HepG2 (cell line): ENCODE results near the gene ADGRF1. TPM values are rescaled to one million over a fixed set of nuclear protein-coding genes. Genes with fewer than 3 reads are reported as not detected.

Experiments used
- ARID5B ChIP-seq: IDR thresholded peaks from 2 replicates; pipeline ENCODE4 v1.4.0; 2020; ENCODE audit warnings: mild to moderate bottlenecking, missing genetic modification reagents
- BORCS8-MEF2B ChIP-seq: sonication (generic); formaldehyde crosslinking; IDR thresholded peaks from 2 replicates; pipeline ENCODE4 v1.8.0; 2022; ENCODE audit warnings: mild to moderate bottlenecking, missing genetic modification reagents
- CCDC6 ChIP-seq: sonication (generic); formaldehyde crosslinking; IDR thresholded peaks from 2 replicates; pipeline ENCODE4 v1.8.1; 2022; ENCODE audit warnings: mild to moderate bottlenecking, missing genetic modification reagents, moderate library complexity
- DPF2 ChIP-seq: sonication (generic); formaldehyde crosslinking; IDR thresholded peaks from 2 replicates; pipeline ENCODE4 v1.4.0; 2020; ENCODE audit warnings: mild to moderate bottlenecking, low read depth, missing genetic modification reagents, borderline replicate concordance
- HDAC2 ChIP-seq: sonication (generic); formaldehyde crosslinking; IDR thresholded peaks from 2 replicates; pipeline ENCODE4 v1.4.0; 2020; ENCODE audit warnings: missing genetic modification reagents
- HIC2 ChIP-seq: sonication (generic); formaldehyde crosslinking; IDR thresholded peaks from 2 replicates; pipeline ENCODE4 v1.9.0; 2022; ENCODE audit warnings: low read depth, missing genetic modification reagents
- HMG20A ChIP-seq: IDR thresholded peaks from 2 replicates; pipeline ENCODE4 v1.6.1; 2016; ENCODE audit warnings: borderline replicate concordance
- MIXL1 ChIP-seq: IDR thresholded peaks from 2 replicates; pipeline ENCODE4 v1.6.1; 2016
- NR2F1 ChIP-seq, 2 experiments: fragments of 450-650 bp in 1 of 2; formaldehyde crosslinking in 1 of 2; IDR thresholded peaks; 2 replicates each; pipeline versions ENCODE4 v1.5.0 to v1.6.1; 2016 to 2020; ENCODE audit warnings: mild to moderate bottlenecking in 1 of 2, missing compliant biosample characterization in 1 of 2, missing genetic modification reagents in 1 of 2, moderate library complexity in 1 of 2
- RORA ChIP-seq: sonication (generic); formaldehyde crosslinking; IDR thresholded peaks from 2 replicates; pipeline ENCODE4 v1.5.0; 2020; ENCODE audit warnings: mild to moderate bottlenecking, missing genetic modification reagents, moderate library complexity
- SALL1 ChIP-seq: sonication (generic); formaldehyde crosslinking; IDR thresholded peaks from 2 replicates; pipeline ENCODE4 v1.8.0; 2022; ENCODE audit warnings: mild to moderate bottlenecking, missing genetic modification reagents
- TARDBP ChIP-seq: sonication (generic); formaldehyde crosslinking; IDR thresholded peaks from 2 replicates; pipeline ENCODE4 v1.8.0; 2022; ENCODE audit warnings: mild to moderate bottlenecking, missing genetic modification reagents
- TBX2 ChIP-seq: sonication (generic); formaldehyde crosslinking; IDR thresholded peaks from 2 replicates; pipeline ENCODE4 v1.5.0; 2020; ENCODE audit warnings: missing genetic modification reagents, mild to moderate bottlenecking, borderline replicate concordance
- TEAD3 ChIP-seq: optimal IDR thresholded peaks from 2 replicates; pipeline ENCODE3; 2016; ENCODE audit warnings: borderline replicate concordance
- THAP11 ChIP-seq: IDR thresholded peaks from 2 replicates; pipeline ENCODE4 v1.6.1; 2016; ENCODE audit warnings: missing biosample characterization, missing genetic modification reagents
- XRCC5 ChIP-seq: fragments of 200-400 bp; formaldehyde crosslinking; optimal IDR thresholded peaks from 2 replicates; pipeline ENCODE3; 2017; ENCODE audit warnings: mild to moderate bottlenecking, low read length
- ZBTB25 ChIP-seq: IDR thresholded peaks from 2 replicates; pipeline ENCODE4 v1.6.1; 2018; ENCODE audit warnings: missing genetic modification reagents
- ZMYM4 ChIP-seq: sonication (generic); formaldehyde crosslinking; IDR thresholded peaks from 2 replicates; pipeline ENCODE4 v1.8.1; 2023; ENCODE audit warnings: mild to moderate bottlenecking, missing genetic modification reagents
- ZNF468 ChIP-seq: sonication (generic); formaldehyde crosslinking; IDR thresholded peaks from 2 replicates; pipeline ENCODE4 v1.8.0; 2022; ENCODE audit warnings: mild to moderate bottlenecking, moderate library complexity, missing genetic modification reagents
- ZNF589 ChIP-seq: sonication (generic); formaldehyde crosslinking; conservative IDR thresholded peaks from 2 replicates; pipeline ENCODE4 v1.8.0; 2022; ENCODE audit warnings: mild to moderate bottlenecking, moderate library complexity, missing genetic modification reagents
- ZNF670 ChIP-seq: sonication (generic); formaldehyde crosslinking; IDR thresholded peaks from 2 replicates; pipeline ENCODE4 v1.8.0; 2022; ENCODE audit warnings: mild to moderate bottlenecking, missing genetic modification reagents, borderline replicate concordance
- ZNF790 ChIP-seq: sonication (generic); formaldehyde crosslinking; IDR thresholded peaks from 2 replicates; pipeline ENCODE4 v1.8.0; 2022; ENCODE audit warnings: missing genetic modification reagents, mild to moderate bottlenecking, borderline replicate concordance
- ZNF878 ChIP-seq: sonication (generic); formaldehyde crosslinking; IDR thresholded peaks from 2 replicates; pipeline ENCODE4 v1.8.1; 2023; ENCODE audit warnings: mild to moderate bottlenecking, missing genetic modification reagents, moderate library complexity
- polyA plus RNA-seq, 8 experiments: library from polyadenylated mRNA; depleted of rRNA in 3 of 8; stranded (reverse) in 7 of 8; unstranded in 1 of 8; fragments of >200 nt; fragmentation: Illumina TruSeq in 4 of 8; extraction: Trizol in 4 of 8; gene quantifications; 2 replicates each; pipeline versions ENCODE4 v1.2.1 to v1.2.3, GENCODE V29; 2011 to 2016; ENCODE audit warnings: low read depth in 4 of 8, missing spikeins in 1 of 8, mixed read lengths in 1 of 8; ENCODE audit not compliant: insufficient read depth in 1 of 8
- total RNA-seq, 5 experiments: library from RNA; depleted of rRNA; stranded (reverse); fragments of >200 nt; fragmentation: Illumina TruSeq; extraction: Trizol; gene quantifications; 2 replicates each; pipeline ENCODE4 v1.2.3, GENCODE V29; 2016; ENCODE audit warnings: low read depth in 1 of 5

Gene ADGRF1
- total and polyA plus RNA-seq, 2 of the 13 experiments (the other 11 are each of a cell fraction or from before 2014, with no cell fraction given) = not detected

- TF ChIP-seq ARID5B (CRISPR knock-in tag) = peak; percentile 87
- TF ChIP-seq ZBTB25 (CRISPR knock-in tag) = peak; percentile 41; the same call in 1 of the 2 replicates
- TF ChIP-seq THAP11 = peak; percentile 52; the same call in 1 of the 2 replicates
- peak; percentile 81; the same call in 1 of the 2 replicates for TF ChIP-seq HMG20A (CRISPR knock-in tag)
- TF ChIP-seq HIC2 = 0 out of 2 replicates have a peak, but pooled peaks have one; percentile 4
- 0 out of 2 replicates have a peak, but pooled peaks have one; percentile 53 for TF ChIP-seq TARDBP
- TF ChIP-seq XRCC5 = peak; percentile 78
- peak in 1 of 2 experiments; percentile 26; a peak in 1 of 4 replicates for TF ChIP-seq NR2F1 (CRISPR knock-in tag; IDR thresholded peaks at IDR 0.05)
- TF ChIP-seq BORCS8-MEF2B (CRISPR knock-in tag) = 0 out of 2 replicates have a peak, but pooled peaks have one; percentile 44
- 0 out of 2 replicates have a peak, but pooled peaks have one; percentile 42 for TF ChIP-seq DPF2 (CRISPR knock-in tag)
- peak; percentile 65; the same call in 1 of the 2 replicates for TF ChIP-seq ZNF878
- TF ChIP-seq TBX2 = peak; percentile 74
- TF ChIP-seq ZNF670 (CRISPR knock-in tag) = 0 out of 2 replicates have a peak, but pooled peaks have one; percentile 22
- TF ChIP-seq ZNF468 (CRISPR knock-in tag) = no peak
- no peak for TF ChIP-seq ZNF589 (CRISPR knock-in tag)
- peak; percentile 57; the same call in 1 of the 2 replicates for TF ChIP-seq CCDC6 (CRISPR knock-in tag)
- TF ChIP-seq SALL1 = peak; percentile 65
- TF ChIP-seq HDAC2 = 0 out of 2 replicates have a peak, but pooled peaks have one; percentile 30
- TF ChIP-seq RORA = no peak
- TF ChIP-seq MIXL1 (CRISPR knock-in tag) = peak; percentile 25; the same call in 1 of the 2 replicates
- peak; percentile 95 for TF ChIP-seq TEAD3 (CRISPR knock-in tag)
- TF ChIP-seq ZMYM4 (CRISPR knock-in tag) = peak; percentile 93
- TF ChIP-seq ZNF790 = no peak
These were observed 5.6 kb upstream of the ADGRF1 start (continued) for GRCh38 chr6:47047479-47048407.
